Mesothelial cell of epicardium (in vitro differentiated cells): Measurements from ENCODE around the gene ANKIB1. TPM values are rescaled to one million over a fixed set of nuclear protein-coding genes. Genes with fewer than 3 reads are reported as not detected.

Experiments
- DNase-seq, 2 experiments: peaks; one replicate each; pipeline ENCODE4 v3.0.0; 2021; ENCODE audit warnings: low spot score in 2 of 2; ENCODE audit not compliant: unreplicated experiment in 2 of 2
- H3K27ac Mint-ChIP-seq: 2 replicates; pipeline ENCODE4 v1.8.0; 2021; ENCODE audit warnings: mixed read lengths
- H3K27me3 Mint-ChIP-seq: 2 replicates; pipeline ENCODE4 v1.8.0; 2021; ENCODE audit warnings: low read depth, mixed read lengths
- H3K36me3 Mint-ChIP-seq: 2 replicates; pipeline ENCODE4 v1.8.0; 2021; ENCODE audit warnings: mixed read lengths
- H3K4me1 Mint-ChIP-seq: 2 replicates; pipeline ENCODE4 v1.8.0; 2021; ENCODE audit warnings: mixed read lengths
- H3K4me3 Mint-ChIP-seq: 2 replicates; pipeline ENCODE4 v1.8.0; 2021; ENCODE audit warnings: mild to moderate bottlenecking, moderate library complexity, mixed read lengths
- H3K9me3 Mint-ChIP-seq: 2 replicates; pipeline ENCODE4 v1.8.0; 2021; ENCODE audit warnings: mixed read lengths
- total RNA-seq: library from RNA; stranded (reverse); gene quantifications from 3 replicates; pipeline ENCODE4 v1.2.1, GENCODE V29; 2021
- TF ChIP-seq, protein P1 (sequence below): fragments of 200-600 bp; sonication (generic); IDR thresholded peaks from one replicate; pipeline ENCODE4 v1.5.0; 2021; ENCODE audit warnings: antibody characterized with exemption; ENCODE audit not compliant: unreplicated experiment

The ANKIB1 gene
- total RNA-seq, 1 donor from 2014 or later: 66.6 TPM

DNA sequence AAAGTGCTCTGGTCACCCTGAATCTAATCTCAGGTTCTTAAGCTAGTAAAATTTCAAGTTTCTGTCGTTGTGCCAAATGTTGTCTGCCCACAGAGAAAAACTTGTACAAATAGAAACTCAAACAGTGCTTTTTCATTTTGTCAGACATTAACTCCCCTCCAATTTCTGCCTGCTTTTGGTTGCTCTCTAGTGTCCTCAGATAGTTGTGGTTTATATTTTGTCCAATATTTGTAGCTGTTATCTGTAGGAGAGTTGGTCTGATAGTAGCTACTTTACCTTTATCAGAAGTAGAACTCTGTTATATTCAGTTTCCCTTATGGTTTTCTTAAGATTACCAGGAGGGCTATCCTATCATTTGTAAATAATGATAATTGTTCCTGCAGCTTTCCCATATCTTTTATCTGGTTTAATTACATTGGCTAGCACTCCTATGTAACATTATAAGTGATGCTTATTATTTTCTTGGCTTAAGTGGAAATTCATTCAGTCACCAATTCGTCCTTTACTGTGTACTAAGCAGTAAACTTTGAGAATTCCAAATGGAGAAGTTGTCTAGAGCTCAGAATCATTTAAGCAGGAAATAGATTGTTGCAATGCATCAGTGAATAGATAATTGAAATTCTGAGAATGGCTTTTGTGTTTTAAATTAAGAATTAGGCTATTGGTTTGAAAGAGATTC is 91.0 kb downstream of the ANKIB1 start:
- no peaks in the 10 kb centered on the region for H3K4me1 Mint-ChIP-seq
- peaks cover 41% of the 10 kb centered on the region for H3K36me3 Mint-ChIP-seq
- H3K27ac Mint-ChIP-seq: no peak overlapping the region
- no peak overlapping the region for H3K4me3 Mint-ChIP-seq
- peaks cover 14% of the 10 kb centered on the region for H3K9me3 Mint-ChIP-seq
- DNase-seq: no peak
- H3K27me3 Mint-ChIP-seq: no peaks in the 10 kb centered on the region
- TF ChIP-seq, protein P1, sequence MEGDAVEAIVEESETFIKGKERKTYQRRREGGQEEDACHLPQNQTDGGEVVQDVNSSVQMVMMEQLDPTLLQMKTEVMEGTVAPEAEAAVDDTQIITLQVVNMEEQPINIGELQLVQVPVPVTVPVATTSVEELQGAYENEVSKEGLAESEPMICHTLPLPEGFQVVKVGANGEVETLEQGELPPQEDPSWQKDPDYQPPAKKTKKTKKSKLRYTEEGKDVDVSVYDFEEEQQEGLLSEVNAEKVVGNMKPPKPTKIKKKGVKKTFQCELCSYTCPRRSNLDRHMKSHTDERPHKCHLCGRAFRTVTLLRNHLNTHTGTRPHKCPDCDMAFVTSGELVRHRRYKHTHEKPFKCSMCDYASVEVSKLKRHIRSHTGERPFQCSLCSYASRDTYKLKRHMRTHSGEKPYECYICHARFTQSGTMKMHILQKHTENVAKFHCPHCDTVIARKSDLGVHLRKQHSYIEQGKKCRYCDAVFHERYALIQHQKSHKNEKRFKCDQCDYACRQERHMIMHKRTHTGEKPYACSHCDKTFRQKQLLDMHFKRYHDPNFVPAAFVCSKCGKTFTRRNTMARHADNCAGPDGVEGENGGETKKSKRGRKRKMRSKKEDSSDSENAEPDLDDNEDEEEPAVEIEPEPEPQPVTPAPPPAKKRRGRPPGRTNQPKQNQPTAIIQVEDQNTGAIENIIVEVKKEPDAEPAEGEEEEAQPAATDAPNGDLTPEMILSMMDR: no peak

DNA sequence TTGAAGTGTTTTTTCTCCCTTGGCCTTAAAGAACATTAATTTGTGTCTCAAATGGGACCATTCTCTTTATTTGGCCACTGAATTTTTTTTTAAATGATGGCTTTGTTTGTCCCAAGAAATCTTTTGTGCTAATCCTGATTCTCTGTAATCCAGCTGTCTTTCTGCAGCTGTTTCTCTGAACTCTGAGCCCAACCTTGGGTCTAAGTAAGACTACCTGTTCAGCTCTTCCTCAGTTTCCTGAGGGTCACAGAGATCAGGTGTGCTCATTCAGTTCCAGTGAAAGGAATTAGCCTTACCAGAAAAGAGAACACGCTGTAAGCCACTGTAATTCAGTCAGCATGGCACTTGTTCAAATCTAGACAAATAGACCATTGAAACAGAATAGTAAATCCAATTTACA is 94.2 kb downstream of the ANKIB1 start:
- Mint-ChIP-seq H3K27ac (no peak overlapping the region), H3K9me3 (peaks cover 14% of the 10 kb centered on the region)
- TF ChIP-seq, protein P1: no peak

DNA sequence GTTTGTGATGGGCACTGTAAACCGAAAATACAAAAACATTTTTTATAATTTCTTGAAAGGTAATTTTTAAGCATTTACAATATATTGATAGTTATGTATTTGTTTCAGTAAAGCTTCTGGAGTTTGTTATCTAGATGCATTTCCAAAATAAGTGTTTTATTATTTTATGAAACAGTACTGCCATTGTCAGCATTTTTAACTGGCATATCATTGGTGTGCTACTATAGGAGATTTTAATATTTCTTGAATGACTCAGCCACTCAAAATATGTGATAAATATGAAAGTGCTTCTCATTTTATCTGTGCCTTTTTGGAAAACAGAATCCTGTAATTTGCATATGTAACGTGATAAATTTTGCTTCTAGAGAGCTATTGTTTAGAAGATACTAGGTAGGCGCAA is 97.9 kb downstream of the ANKIB1 start:
- no peaks in the 10 kb centered on the region for H3K27me3 Mint-ChIP-seq

More for the DNA sequence above, 94.2 kb downstream of the ANKIB1 start:
- Mint-ChIP-seq H3K36me3 (peaks cover 24% of the 10 kb centered on the region), H3K27me3 (no peaks in the 10 kb centered on the region), H3K4me3 (no peak overlapping the region), H3K4me1 (no peaks in the 10 kb centered on the region)
- no peak for DNase-seq

DNA sequence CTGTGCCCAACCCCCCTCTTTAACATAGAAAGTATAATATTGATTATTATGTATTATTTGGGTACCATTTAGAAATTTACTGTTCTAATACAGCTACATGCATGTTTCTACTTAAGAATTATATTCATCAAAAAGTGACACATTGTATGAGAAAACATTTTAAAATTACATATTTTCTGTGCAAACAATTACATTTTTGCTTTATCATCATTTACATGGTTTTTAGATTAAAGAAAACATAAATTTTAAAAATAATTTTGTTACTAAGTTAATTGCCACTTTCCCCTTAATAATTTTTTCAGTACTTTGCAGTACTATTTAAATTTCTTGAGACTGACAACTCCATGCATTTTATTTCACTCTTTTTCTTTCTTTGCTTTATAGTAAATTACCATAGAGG is 106.2 kb downstream of the ANKIB1 start:
- TF ChIP-seq, protein P1: no peak
- no peak for DNase-seq
- no peaks in the 10 kb centered on the region for H3K27me3 Mint-ChIP-seq
- H3K9me3 Mint-ChIP-seq: no peaks in the 10 kb centered on the region
- peaks cover 22% of the 10 kb centered on the region for H3K36me3 Mint-ChIP-seq
- H3K27ac Mint-ChIP-seq: no peak overlapping the region
- no peaks in the 10 kb centered on the region for H3K4me1 Mint-ChIP-seq
- H3K4me3 Mint-ChIP-seq: no peak overlapping the region

More for the DNA sequence above, 97.9 kb downstream of the ANKIB1 start:
- no peak overlapping the region for H3K27ac Mint-ChIP-seq
- no peak overlapping the region for H3K4me3 Mint-ChIP-seq
- peaks cover 19% of the 10 kb centered on the region for H3K36me3 Mint-ChIP-seq
- no peak for DNase-seq
- H3K4me1 Mint-ChIP-seq: no peaks in the 10 kb centered on the region
- H3K9me3 Mint-ChIP-seq: no peaks in the 10 kb centered on the region
- TF ChIP-seq, protein P1: no peak

DNA sequence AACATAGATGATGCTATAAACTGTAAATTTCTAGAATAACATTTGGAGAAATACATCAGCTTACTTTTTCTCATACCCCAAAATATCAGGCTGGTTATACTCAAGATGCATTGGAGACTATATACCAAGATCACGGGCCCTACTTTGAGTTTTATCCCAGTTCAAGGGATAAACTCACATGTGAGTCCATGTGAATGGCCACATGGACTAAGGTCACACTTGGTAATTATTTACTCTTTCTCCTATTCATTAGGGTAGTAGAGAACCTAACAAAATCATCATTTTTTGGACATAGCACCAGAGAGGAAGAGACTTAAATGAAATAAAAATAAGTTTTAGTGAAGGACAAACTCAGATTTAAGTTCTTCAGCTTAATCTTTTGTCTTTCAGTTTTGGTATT is 108.4 kb downstream of the ANKIB1 start:
- TF ChIP-seq, protein P1: no peak
- Mint-ChIP-seq H3K27ac (no peak overlapping the region), H3K27me3 (no peaks in the 10 kb centered on the region), H3K4me1 (no peaks in the 10 kb centered on the region), H3K36me3 (peaks cover 16% of the 10 kb centered on the region), H3K9me3 (no peaks in the 10 kb centered on the region), H3K4me3 (no peak overlapping the region)
- no peak for DNase-seq
